DMS79 (cell line): ENCODE data around the gene MPIG6B.

Experiments used
- DNase-seq: peaks from one replicate; lab custom pipeline; 2025; lab: John Stamatoyannopoulos, UW

The MPIG6B gene

GRCh38 chr6:31768363-31769257, 45.4 kb downstream of the MPIG6B start:
- DNase-seq, result no peak

- DNase-seq, result no peak
These were observed 46.7 kb downstream of the MPIG6B start for GRCh38 chr6:31769684-31770371.

- DNase-seq, result no peak
These were observed 47.7 kb downstream of the MPIG6B start for GRCh38 chr6:31770860-31771259.

GRCh38 chr6:31771992-31772358, 48.8 kb downstream of the MPIG6B start:
- DNase-seq, result no peak

GRCh38 chr6:31775184-31775583, 52.0 kb downstream of the MPIG6B start:
- no peak for DNase-seq

GRCh38 chr6:31775633-31776484, 52.7 kb downstream of the MPIG6B start:
- no peak for DNase-seq
